ENCODE data around the gene KRT31.
"Not testable (repeated sequence)": the region's sequence is repeated elsewhere in the genome, so short reads cannot be mapped to it uniquely, and the experiment has no call there.

Gene KRT31

DNA sequence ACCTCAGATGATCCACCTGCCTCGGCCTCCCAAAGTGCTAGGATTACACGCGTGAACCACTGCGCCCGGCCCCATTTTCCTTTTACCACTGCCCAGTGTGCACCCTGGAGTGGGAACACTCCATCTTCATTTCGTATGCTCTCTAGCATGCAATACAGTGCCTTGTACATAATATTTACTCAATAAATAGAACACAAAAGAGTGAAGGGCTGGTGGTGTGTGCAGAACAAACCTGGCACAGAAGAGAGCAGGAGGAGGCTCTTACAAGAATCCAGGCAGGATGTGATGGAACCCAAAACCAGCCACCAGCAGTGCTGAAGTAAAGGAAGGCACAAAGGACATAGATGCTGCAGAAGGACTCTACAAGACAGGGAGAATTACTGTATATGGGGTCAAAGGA lies 19.7 kb upstream of the KRT31 start:
- no peak for DNase-seq

DNA sequence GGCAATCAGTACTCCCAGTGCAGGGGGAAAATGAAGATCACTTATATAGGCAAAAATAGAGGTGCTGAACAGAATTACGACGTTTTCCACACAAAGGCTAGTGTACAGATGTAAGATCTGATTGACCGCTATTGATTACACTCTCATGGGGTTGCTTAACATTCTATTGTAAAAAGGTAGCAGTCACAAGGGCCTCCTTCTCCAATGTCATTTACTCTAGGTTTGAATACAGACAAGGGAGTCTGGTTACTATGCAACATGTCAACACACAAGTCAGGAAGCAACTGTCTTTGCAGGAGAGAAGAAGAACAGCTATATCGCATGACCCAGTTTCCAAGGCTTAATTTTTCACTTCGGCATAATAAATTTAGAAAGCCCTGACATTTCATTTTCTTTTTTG lies 19.1 kb upstream of the KRT31 start:
- no peak for DNase-seq

DNA sequence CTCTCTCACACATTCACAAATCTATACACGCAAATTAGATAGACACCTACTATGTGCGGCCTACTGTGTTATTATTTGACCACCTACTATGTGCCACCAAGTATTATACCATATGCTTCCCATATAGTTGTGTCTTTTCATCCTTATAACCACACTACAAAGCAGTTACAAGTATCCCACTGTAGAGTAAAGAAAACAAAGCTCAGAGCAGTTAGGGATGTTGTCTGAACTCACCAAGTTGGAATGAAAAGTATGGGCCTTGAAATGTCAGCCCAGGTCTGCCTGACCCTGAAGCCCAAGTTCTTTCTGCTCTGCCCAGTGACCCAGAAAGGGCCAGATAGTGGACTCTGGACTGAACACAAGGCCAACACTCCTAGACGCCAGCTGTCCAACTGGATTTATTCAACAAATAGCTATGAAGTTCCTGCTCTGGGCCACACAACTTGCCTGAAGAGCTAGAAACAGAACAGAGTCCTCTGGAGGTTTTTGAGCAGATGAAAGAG lies 18.5 kb upstream of the KRT31 start:
- no peak for DNase-seq

GRCh38 chr17:41415411-41415810 lies 18.0 kb upstream of the KRT31 start:
- no peak for DNase-seq

DNA sequence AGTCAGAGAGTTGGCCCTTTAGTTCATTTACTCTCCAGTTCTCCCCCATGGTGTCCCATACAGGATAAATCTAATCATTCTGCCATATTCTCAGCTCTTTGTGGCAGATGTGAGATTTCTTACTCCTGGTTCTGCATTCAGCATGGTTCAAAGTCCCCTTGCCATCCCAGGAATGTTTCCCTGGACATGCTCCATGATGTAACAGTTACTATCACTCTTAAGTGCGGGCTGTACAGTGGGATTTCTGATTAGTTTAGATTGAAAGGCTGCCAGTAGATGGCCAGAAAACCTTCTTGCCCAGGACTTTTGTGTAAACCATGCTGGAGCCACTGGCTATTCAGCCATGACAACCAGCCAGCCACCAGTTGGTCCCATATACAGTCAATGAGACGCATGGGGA lies 16.6 kb upstream of the KRT31 start:
- no peak for DNase-seq

DNA sequence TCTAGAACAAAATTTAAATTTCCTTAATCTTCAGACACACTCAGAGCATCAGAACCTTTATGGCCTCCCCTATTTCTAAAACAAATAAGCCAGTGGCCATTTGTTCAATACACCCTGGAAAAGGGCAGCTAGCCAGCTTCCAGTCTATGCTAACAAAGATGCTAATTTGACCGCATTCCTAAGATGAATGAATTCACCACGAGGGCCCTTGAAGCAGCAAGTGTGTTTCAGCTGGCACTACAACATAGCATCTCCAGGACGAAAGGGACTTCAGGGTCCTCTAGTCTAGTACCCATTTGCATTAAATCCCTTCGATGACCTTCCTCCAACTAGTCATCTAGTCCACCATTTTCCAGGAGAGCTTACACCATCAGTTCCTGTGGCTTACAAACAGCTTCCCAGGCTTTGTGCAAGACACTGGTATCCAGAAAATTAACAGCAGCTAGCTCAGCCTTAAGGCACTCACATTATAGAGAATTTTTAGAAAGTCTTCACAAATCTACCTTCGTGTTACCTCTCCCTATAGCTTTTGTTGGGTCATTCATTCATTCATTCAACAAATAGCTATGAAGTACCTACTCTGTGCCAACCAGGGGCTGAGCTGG lies 16.0 kb upstream of the KRT31 start:
- no peak for DNase-seq

DNA sequence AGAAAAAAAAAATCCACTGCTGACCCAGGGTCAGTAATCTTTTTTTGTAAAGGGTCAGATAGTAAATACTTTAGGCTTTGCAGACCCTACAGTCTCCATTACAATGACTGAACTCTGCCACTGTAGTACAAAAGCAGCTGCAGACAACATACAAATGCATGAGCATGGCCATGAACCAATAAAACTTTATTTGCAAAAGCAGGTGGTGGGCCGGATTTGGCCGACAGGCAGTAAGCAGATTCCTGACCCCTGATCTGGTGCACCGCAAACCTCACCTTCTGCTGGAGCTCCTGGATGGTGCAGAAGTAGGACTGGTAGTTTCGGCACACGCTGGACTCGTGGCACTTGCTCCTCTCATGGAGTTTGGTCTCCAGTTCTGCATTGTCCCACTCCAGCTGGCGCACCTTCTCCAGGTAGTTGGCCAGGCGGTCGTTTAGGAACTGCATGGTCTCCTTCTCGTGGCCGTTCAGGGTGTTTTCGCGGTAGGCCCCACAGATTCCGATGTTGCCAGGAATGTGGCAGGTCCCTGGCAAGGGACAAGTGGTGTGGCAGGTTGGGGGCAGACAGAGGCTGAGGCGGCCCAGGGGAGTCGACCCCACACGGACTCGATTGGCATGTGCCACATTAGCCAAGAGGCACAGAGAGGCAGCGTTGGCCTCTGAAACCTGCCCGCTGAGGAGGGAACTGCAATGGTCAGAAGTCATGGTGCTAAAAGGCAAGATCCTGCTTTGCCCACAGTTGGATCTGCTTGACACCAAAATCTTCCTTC lies 13.8 kb upstream of the KRT31 start:
- DNase-seq: no peak

DNA sequence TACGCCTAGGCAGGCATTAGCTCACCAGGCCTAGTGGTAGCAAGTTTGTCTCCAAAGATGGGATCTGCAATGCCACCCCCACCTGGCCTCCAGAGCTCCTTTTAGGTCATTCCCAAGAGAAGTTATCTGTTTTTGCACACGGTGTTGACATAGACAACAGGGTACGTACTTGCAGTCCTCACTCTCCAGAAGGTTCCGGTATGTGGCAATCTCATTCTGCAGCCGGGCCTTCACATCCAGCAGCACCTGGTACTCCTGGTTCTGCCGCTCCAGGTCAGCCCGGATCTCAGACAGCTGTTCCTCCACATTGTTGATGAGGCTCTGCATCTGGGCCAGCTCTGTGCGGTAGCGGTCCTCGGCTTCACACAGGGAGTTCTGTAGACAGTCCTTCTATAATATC lies 9.8 kb upstream of the KRT31 start:
- DNase-seq: no peak

DNA sequence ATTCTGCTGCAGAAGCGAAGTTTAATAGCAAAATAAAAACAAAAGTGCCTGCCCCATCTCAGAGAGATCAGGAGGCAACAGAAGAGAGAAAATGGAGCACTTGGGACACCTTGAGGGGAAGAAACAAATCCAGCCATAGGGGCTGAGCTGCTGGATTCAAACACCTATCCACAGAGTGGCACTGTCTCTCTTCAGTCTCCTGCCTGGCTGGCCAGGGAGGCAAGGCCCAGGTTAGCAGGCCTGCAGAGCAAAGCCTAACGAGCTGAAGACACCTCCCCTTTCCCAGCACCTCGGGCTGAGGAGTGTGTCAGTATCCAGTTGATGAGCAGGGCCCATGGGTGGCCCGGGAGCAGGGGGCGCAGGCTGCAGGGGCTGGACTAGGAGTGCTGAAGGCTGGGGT lies 8.8 kb upstream of the KRT31 start:
- DNase-seq: no peak

- peak in 1 of 5 donors; percentile 65 for DNase-seq
These were observed 6.7 kb upstream of the KRT31 start for GRCh38 chr17:41404024-41404671.

DNA sequence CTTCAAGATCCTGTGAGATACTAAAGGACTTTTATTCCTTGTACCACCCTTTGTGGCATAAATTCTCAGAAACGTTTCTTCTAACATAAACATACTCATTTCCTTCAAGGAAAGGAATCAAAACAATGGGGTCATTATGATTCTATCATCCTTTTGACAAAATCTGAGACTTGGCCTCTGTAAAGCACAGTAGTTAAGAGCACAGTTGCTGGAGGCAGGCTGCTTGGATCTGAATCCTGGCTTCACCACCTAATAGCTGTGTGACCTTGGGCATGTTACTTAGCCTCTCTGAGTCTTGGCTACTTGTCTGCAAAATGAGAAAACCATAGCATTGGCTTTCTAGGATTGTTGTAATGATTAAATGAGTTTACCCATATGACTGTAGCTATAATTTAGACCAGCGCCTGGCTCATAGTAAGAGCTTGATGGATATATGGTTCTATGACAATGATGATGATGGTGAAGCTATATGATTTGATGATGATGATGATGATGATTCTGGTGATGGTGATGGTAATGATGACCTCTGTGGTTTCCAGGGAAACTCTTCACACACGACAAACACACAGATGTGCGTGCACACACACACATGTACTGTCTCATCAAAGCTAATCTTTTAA lies 6.1 kb upstream of the KRT31 start:
- DNase-seq: peak in 1 of 5 donors; percentile 36

DNA sequence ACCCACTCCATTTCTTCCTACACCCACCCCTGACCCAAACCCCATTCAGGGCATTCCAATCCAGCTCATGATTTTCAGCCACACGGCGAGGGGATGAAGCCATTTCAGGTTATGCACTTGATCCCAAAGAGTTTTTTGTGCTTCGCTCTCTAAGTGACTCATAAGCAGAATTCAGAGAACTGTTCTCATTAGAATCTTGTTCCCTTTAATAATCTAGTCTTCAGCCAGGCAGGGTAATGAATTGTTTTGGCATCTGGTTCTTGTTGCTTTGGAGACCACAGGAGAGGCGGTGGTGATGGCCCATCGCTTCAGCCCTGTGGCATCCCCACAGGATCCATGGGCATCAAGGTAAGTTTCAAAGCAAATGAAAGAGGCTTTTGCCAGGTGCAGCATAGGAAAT lies 4.8 kb upstream of the KRT31 start:
- no peak for DNase-seq

DNA sequence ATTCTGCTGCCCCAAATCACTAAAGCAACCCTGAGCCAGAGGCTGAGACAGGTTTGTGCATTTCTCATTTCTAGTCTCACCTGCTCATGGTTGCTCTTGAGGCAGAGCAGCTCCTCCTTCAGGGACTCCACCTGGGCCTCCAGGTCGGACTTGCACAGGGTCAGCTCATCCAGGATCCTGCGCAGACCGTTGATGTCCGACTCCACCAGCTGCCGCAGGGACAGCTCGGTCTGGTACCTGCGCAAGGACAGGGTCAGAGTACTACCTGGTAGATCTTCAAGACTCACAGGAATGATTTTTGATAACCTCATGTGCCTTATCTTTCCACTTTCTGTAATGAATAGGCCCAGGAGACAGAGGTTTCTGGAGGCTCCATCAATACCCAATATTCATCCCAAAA lies 1.1 kb downstream of the KRT31 start:
- DNase-seq: no peak

DNA sequence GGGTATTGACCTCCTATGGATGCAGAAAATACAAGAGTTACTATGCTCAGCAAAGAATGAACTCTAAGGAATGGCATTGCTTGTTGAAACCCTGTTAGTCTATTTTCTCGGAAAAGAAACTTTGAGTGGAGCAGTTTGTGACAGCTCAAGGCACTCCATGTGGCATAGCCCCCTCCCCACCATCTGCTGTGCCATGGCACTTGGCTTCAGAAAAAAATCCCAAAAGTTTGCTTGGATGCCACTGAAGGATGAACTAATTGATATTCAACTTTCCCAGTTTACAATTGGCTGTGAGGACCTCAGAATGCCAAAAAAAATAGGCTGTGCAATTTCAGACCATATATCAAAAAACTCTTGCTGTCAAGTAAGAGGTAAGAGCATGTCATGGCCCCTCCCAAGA lies 1.8 kb downstream of the KRT31 start:
- DNase-seq: no peak

- DNase-seq: not testable (repeated sequence)
These were observed 2.4 kb downstream of the KRT31 start for GRCh38 chr17:41395044-41395443.

- DNase-seq: no peak
These were observed 3.0 kb downstream of the KRT31 start for GRCh38 chr17:41394254-41394996.

GRCh38 chr17:41393826-41394225 lies 3.6 kb downstream of the KRT31 start:
- DNase-seq: no peak

GRCh38 chr17:41393294-41393693 lies 4.1 kb downstream of the KRT31 start:
- no peak for DNase-seq

DNA sequence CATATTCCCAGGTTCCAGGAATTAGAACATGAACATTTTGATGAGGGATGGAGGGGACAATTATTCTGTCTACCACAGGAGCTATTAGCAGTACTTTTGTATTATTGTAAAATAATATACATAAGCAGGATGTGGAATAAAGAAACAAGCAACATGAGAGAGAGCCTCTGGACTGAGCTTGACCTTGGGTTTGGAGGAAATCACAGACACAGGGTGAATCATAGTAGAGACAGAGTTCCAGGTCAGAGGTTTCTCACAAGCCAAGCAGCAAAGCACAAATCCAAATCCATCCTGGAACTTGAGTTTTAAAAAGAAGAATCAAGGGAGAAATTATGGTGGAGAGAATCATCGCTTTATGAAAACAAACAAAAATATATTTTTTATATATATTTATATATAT lies 5.1 kb downstream of the KRT31 start:
- DNase-seq: no peak

DNA sequence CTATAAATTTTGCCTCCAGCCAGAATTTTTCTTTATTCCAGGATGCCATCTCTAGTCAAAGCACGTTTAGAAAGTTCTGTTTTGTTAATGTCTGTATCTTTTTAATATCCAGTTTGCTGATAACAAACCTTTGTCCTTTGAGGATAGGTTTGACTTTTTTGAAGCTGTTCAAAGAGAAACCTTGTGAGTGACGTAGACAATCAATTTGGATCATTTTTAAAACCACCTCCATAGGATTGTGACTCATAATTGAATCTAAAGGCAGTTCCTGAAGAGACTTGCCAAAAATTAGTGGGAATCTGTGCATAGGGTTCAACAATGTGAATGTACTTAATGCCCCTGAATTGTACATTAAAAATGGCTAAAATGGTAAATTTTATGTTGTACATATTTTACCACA lies 5.9 kb downstream of the KRT31 start:
- no peak for DNase-seq

- no peak for DNase-seq
These were observed 6.9 kb downstream of the KRT31 start for GRCh38 chr17:41390411-41390938.

DNA sequence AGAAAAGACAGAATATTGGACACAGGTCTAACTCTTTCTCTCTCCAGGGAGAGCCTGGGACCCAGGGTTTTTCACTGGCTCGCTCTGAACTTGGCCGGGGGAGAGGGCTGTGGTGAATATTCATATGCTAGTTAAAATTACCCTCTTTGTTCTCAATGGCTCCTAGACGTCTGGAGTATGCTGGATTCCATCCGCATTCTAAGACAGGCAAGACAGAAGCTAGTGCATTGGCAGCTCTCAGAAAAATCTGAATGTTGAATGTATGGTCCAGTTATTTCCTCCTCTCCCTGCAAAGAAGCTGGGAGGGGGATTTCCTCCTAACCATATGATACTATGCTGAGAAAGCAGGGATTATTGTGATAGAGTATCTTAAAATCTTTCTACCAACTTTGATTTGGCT lies 9.7 kb downstream of the KRT31 start:
- no peak for DNase-seq

DNA sequence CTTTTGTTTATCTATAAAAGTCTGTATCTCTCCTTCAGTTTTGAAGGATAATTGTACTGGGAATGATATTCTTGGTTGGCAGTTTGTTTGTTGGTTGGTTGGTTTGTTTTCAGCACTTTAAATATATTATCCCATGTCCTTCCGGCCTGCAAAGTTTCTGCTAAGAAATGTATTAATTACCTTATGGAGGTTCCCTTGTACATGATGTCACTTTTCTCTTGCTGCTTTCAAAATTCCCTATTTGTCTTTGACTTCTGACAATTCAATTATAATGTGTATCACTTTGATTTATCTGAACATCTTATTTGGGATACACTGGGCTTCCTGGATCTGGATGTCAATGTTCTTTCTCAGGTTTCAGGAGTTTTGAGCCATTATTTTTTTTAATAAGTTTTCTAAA lies 11.2 kb downstream of the KRT31 start:
- no peak for DNase-seq

All from T-helper 1 cell (primary cell).